Smooth muscle cell (in vitro differentiated cells): ENCODE results near the gene CALB2. TPM values are rescaled to one million over a fixed set of nuclear protein-coding genes. Genes with fewer than 3 reads are reported as not detected.

Experiments used
- DNase-seq: peaks from one replicate; lab custom pipeline; 2025; ENCODE audit not compliant: unreplicated experiment; lab: John Stamatoyannopoulos, UW
- H2AFZ ChIP-seq: fragments of 200-600 bp; sonication (generic); 2 replicates; pipeline ENCODE4 v1.6.0; 2016; ENCODE audit warnings: antibody characterized with exemption, low read depth, mild to moderate bottlenecking
- H3F3A ChIP-seq: fragments of 200-600 bp; sonication (generic); 2 replicates; pipeline ENCODE4 v1.6.0; 2017; ENCODE audit warnings: antibody characterized with exemption, low read depth
- H3K27ac ChIP-seq: fragments of 200-600 bp; sonication (generic); 2 replicates; pipeline ENCODE4 v1.5.1; 2016; ENCODE audit warnings: low read depth, mild to moderate bottlenecking
- H3K27me3 ChIP-seq: fragments of 200-600 bp; sonication (generic); 2 replicates; pipeline ENCODE4 v1.6.1; 2016; ENCODE audit warnings: low read depth, mild to moderate bottlenecking
- H3K36me3 ChIP-seq: fragments of 200-600 bp; sonication (generic); 2 replicates; pipeline ENCODE4 v1.5.1; 2016; ENCODE audit warnings: low read depth
- H3K4me1 ChIP-seq: fragments of 200-600 bp; sonication (generic); 2 replicates; pipeline ENCODE4 v1.5.1; 2016; ENCODE audit warnings: low read depth
- H3K4me2 ChIP-seq: fragments of 200-600 bp; sonication (generic); 2 replicates; pipeline ENCODE4 v1.6.0; 2016; ENCODE audit warnings: mild to moderate bottlenecking
- H3K4me3 ChIP-seq: fragments of 200-600 bp; sonication (generic); 2 replicates; pipeline ENCODE4 v1.5.1; 2016; ENCODE audit warnings: mild to moderate bottlenecking
- H3K79me2 ChIP-seq: fragments of 200-600 bp; sonication (generic); 2 replicates; pipeline ENCODE4 v1.6.0; 2016; ENCODE audit warnings: low read depth, mild to moderate bottlenecking
- H3K9ac ChIP-seq: fragments of 200-600 bp; sonication (generic); 2 replicates; pipeline ENCODE4 v1.6.0; 2016; ENCODE audit warnings: low read depth
- H3K9me3 ChIP-seq: fragments of 200-600 bp; sonication (generic); replicated peaks from 2 replicates; pipeline ENCODE4 v1.5.1; 2016; ENCODE audit warnings: low read depth
- H4K20me1 ChIP-seq: fragments of 200-600 bp; sonication (generic); 2 replicates; pipeline ENCODE4 v1.6.0; 2016; ENCODE audit warnings: low read depth
- WGBS: methylation state at CpG from one replicate; pipeline ENCODE4 v1.1.7; 2016; ENCODE audit warnings: low lambda C conversion rate; 5-methylcytosine and 5-hydroxymethylcytosine counted together
- polyA plus RNA-seq: library from polyadenylated mRNA; unstranded; fragments of >200 nt; fragmentation: Nextera tagmentation; extraction: Ambion mirVana; gene quantifications from 2 replicates; pipeline ENCODE4 v1.2.1, GENCODE V29; 2016
- total RNA-seq: library from RNA; depleted of rRNA; stranded (reverse); fragments of >200 nt; gene quantifications from 2 replicates; pipeline ENCODE4 v1.2.3, GENCODE V29; 2014
- TF ChIP-seq, protein P1 (sequence below): fragments of 200-600 bp; sonication (generic); IDR thresholded peaks from 2 replicates; pipeline ENCODE4 v1.5.1; 2017; ENCODE audit warnings: borderline replicate concordance, mild to moderate bottlenecking, antibody characterized with exemption; ENCODE audit not compliant: insufficient read depth, poor library complexity, severe bottlenecking

The CALB2 gene
- total and polyA plus RNA-seq, 2 experiments from 2014 or later = 23.6 to 60.7 TPM

DNA sequence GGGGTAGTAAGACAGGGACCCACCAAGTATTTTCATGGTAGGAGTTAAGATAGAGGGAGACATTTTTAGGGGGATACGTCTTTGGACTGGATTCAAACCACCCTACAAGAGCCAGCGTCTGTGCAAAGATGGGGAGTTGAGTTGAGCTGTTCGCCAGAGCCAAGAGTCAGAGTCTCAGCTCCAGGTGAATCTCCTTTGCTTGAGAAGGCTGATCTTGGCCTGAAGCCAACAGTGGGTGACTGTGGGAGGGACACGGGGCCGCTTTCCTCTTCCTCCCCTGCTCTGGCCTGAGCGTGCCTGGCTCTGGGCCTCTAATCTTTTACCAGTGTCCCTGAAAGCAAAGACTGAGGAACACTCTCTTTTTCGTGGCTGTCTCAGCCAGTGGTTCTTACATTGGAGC is 78.0 kb downstream of the CALB2 start:
- Histone ChIP-seq H3K9me3 (no peaks in the 10 kb centered on the region), H2AFZ (no peak overlapping the region), H3K4me1 (no peaks in the 10 kb centered on the region), H3K36me3 (no peaks in the 10 kb centered on the region), H3K27me3 (no peaks in the 10 kb centered on the region), H3K79me2 (no peaks in the 10 kb centered on the region), H3K4me3 (no peak overlapping the region), H3K4me2 (no peak overlapping the region), H4K20me1 (no peaks in the 10 kb centered on the region), H3F3A (no peaks in the 10 kb centered on the region), H3K27ac (no peak overlapping the region), H3K9ac (no peak overlapping the region)
- TF ChIP-seq, protein P1, sequence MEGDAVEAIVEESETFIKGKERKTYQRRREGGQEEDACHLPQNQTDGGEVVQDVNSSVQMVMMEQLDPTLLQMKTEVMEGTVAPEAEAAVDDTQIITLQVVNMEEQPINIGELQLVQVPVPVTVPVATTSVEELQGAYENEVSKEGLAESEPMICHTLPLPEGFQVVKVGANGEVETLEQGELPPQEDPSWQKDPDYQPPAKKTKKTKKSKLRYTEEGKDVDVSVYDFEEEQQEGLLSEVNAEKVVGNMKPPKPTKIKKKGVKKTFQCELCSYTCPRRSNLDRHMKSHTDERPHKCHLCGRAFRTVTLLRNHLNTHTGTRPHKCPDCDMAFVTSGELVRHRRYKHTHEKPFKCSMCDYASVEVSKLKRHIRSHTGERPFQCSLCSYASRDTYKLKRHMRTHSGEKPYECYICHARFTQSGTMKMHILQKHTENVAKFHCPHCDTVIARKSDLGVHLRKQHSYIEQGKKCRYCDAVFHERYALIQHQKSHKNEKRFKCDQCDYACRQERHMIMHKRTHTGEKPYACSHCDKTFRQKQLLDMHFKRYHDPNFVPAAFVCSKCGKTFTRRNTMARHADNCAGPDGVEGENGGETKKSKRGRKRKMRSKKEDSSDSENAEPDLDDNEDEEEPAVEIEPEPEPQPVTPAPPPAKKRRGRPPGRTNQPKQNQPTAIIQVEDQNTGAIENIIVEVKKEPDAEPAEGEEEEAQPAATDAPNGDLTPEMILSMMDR = no peak
- no peak for DNase-seq
- WGBS = 81% methylated on average over 7 of the region's 7 CpGs

GRCh38 chr16:71439523-71439922 is 81.0 kb downstream of the CALB2 start:
- WGBS = 43% methylated on average over 3 of the region's 3 CpGs
- Histone ChIP-seq H3K9me3 (no peaks in the 10 kb centered on the region), H3K4me3 (no peak overlapping the region), H4K20me1 (no peaks in the 10 kb centered on the region), H3K9ac (no peak overlapping the region), H3K27me3 (no peaks in the 10 kb centered on the region), H3K4me2 (no peak overlapping the region), H3F3A (no peaks in the 10 kb centered on the region), H2AFZ (no peak overlapping the region), H3K4me1 (no peaks in the 10 kb centered on the region), H3K79me2 (no peaks in the 10 kb centered on the region), H3K27ac (no peak overlapping the region), H3K36me3 (no peaks in the 10 kb centered on the region)
- DNase-seq = no peak
- TF ChIP-seq, protein P1 = no peak

Other genes starting within 250 kb of the CALB2 start
- gene HYDIN, start 128.0 kb upstream of the CALB2 start, total RNA-seq = 0.27 and 0.45 TPM in 2 replicates
- 0.41 and 0.70 TPM in 2 replicates for gene HYDIN, start 128.0 kb upstream of the CALB2 start, polyA plus RNA-seq
- gene CMTR2, start 69.3 kb upstream of the CALB2 start, total RNA-seq = 26.0 and 39.5 TPM in 2 replicates
- 7.0 and 10.2 TPM in 2 replicates for gene CMTR2, start 69.3 kb upstream of the CALB2 start, polyA plus RNA-seq
- gene TLE7, start 83.3 kb downstream of the CALB2 start, total RNA-seq = not detected in 2 replicates
- gene TLE7, start 83.3 kb downstream of the CALB2 start, polyA plus RNA-seq = not detected in 2 replicates
- 6.8 and 14.1 TPM in 2 replicates for gene ZNF23, start 103.5 kb downstream of the CALB2 start, total RNA-seq
- 7.2 and 13.1 TPM in 2 replicates for gene ZNF23, start 103.5 kb downstream of the CALB2 start, polyA plus RNA-seq
- 3.3 and 4.6 TPM in 2 replicates for gene ZNF19, start 130.6 kb downstream of the CALB2 start, total RNA-seq
- gene ZNF19, start 130.6 kb downstream of the CALB2 start, polyA plus RNA-seq = 0.37 and 2.2 TPM in 2 replicates
- not detected in 2 replicates for gene CHST4, start 167.7 kb downstream of the CALB2 start, total RNA-seq
- gene CHST4, start 167.7 kb downstream of the CALB2 start, polyA plus RNA-seq = not detected in 2 replicates
- gene TAT, start 218.4 kb downstream of the CALB2 start, total RNA-seq = not detected in 2 replicates
- not detected in 2 replicates for gene TAT, start 218.4 kb downstream of the CALB2 start, polyA plus RNA-seq